HS-27A (cell line): ENCODE data around the gene DNAJB13.
"Not testable (repeated sequence)": the region's sequence is repeated elsewhere in the genome, so short reads cannot be mapped to it uniquely, and the experiment has no call there.

Experiments used
- DNase-seq: peaks from one replicate; pipeline ENCODE4 v3.0.0-alpha.2; 2012; ENCODE audit warnings: low read depth, missing footprints

DNAJB13 gene, protein sequence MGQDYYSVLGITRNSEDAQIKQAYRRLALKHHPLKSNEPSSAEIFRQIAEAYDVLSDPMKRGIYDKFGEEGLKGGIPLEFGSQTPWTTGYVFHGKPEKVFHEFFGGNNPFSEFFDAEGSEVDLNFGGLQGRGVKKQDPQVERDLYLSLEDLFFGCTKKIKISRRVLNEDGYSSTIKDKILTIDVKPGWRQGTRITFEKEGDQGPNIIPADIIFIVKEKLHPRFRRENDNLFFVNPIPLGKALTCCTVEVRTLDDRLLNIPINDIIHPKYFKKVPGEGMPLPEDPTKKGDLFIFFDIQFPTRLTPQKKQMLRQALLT

DNA sequence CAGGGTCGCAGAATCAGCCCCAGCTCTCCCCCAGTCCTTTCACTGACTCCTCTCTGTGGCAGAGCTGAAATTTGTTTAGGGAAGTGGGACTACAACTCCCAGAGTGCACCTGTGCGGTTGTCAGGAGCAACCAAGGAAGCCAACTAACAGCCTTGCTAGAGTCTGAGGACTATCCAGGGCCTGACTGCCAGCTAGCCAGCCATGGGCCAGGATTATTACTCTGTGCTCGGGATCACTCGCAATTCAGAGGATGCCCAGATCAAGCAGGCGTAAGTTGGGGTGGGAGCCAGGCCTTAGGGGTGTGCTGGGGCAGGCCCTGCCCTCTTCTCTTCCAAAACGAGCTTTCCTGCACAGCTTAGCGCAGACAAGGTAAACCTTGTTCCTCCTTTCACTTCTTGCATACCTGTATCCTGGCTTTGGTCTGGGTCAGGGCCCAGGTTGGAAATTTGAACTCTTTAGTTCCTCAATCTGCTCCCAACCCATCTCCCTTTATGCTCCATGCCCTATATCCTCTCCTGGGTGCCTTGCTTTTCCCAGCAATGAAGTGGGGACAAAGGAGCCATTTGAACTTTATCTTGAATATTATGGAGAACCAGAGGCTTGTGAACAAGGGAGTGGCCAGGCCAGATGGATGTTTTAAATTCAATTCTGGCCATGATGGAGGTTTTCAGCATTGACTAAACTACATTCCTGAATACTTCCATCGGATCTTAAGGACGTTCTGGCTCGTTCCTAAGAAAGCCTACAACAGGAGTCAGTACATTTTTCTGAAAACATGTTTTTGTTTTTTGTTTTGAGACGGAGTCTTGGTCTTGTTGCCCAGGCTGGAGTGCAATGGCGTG is at the start of gene DNAJB13:
Gene DNAJB13, plus strand, starts transcription at position 158 of the 842 bp plus-strand sequence. Its CDS starts 44 bp downstream, at position 202.
- DNase-seq = no peak

DNA sequence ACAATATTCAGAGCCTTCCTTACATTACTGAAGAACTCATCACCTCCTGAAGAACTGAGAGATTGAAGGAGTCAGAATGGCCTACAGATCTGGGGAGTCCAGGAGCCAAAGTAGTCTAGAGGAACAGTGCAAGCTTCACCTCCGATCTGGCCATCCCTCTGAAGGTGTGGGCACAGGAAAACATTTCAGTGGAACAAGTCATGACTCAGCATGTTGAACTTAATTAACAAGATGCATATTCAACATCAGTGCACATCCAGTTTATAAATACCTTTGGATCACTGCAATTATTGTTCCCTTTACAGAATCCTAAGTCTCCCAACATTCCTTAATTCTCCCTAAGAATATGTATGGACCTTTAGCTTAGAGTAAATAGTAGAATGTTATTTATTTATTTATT is 48.5 kb upstream of the DNAJB13 start:
- no peak for DNase-seq

DNA sequence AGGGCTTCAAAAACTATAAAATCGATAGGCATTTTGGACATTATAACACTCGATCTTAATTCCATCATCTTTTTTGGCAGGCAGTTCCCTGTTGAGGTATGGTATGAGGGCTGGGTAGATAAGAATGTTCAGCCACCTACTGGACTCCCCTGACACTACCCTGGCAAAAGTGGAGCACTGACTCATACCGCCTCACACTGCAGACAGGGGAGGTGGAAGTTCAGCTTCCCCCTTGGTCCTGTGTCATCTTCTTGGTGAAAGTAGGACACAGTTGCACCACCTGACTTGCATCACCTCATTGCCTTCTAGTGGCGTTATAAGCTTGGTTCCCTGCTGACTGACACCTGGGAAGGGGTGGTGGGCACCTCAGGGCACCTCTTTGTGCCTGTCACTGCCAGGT is 43.6 kb upstream of the DNAJB13 start:
- DNase-seq = no peak

DNA sequence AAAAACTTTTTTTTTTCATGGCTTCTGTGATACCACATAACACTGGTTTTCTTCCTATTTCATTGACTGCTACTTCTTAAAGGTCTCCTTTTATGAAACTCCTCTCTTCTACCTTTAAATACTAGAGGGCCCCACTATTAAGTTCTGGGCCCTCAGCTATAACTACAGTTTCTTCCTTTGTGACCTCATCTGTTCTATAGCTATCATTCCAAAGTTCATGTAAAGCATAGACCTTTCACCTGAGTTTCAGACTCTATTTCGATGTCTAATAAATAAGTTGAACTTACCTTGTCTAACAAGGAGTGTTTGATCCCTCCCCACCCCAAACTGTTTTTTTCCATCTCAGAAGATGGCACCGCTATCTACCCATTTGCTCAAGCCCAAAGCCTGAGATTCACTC is 38.8 kb upstream of the DNAJB13 start:
- no peak for DNase-seq

DNA sequence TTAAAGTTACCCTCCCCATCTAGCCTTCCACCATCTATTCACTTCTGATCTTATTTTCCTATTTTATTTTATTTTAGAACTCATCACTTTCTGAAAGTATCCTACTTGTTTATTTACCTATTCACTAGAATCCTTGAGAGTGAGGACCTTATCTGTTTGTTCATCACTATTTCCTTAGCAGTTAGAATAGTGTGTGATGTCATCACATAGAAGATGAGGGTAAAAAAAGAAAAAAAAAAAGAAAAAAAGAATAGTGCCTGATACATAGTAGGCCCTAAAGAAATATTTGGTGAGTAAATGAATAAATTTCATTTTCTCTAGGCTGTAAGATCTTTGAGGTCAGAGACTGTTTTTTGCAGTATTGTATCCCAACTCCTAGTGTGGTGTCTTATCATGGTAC is 37.4 kb upstream of the DNAJB13 start:
- no peak for DNase-seq

DNA sequence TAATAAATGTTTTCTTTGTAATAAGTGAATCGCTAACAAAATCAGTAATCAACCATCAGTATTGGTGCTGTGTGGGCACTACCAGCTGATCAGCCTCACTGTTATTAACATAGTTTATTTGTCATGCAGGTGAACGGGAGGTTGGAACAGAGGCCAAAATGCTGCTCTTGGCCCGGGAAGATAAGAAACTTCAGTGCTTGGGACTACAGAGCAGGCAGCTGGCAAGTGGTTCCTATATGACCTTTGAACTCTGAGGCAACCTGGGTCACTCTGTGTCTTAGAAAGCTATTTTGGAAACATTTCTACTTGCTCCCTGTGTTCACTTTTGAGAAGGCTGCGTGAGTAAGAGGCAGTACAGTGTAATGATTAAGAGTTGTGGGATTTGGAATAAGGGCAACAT is 36.5 kb upstream of the DNAJB13 start:
- no peak for DNase-seq

DNA sequence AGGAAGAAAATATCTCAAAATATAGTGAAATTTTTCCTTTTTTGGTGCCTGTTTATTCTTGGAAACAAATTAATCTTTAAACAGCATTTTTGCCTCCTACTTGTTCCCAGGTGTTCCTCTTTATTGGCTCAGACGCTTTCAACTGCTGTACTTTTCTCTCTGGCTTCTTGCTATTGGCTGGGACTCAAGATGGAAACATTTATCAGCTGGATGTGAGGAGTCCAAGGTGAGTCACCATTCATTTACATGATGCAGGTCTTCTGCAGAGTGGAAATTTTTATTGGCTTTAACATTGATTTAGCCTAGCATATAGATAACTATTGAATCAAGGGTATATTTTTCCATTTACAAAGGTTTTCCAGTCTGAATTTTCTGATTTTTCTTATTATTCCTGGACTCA is 34.4 kb upstream of the DNAJB13 start:
- no peak for DNase-seq

DNA sequence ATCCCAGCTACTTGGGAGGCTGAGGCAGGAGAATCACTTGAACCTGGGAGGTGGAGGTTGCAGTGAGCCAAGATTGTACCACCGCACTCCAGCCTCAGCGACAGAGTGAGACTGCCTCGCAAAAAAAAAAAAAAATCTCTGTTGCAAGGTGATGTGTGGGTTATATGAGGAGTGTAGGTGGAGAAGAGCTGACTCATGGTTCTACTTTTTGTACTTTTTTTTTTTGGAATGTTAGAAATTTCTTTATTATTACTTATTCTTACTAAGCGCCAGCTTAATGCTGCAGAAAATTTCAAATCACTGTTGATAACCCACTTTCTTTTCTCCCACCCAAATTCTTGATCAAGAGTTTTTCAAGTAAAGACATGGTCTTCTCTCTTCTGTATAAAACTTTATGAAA is 29.6 kb upstream of the DNAJB13 start:
- no peak for DNase-seq

DNA sequence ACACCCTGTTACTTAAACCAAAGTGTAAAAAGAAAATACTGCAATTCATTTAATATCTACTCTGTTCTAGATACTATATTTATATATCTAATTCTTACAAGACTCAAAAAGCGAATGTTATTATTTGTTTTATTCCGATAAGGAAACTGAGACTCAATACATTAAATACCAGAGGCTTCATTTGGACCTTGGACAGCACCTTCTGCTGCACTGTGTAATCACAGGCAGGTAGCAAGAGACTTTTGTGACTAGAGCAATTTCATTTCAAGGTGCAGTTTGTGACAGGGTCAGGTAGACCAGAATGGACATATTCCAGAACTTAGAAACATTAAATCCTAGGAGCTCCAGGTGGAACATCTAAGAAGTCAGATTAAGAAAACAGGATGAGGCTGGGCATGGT is 21.4 kb upstream of the DNAJB13 start:
- DNase-seq = no peak

DNA sequence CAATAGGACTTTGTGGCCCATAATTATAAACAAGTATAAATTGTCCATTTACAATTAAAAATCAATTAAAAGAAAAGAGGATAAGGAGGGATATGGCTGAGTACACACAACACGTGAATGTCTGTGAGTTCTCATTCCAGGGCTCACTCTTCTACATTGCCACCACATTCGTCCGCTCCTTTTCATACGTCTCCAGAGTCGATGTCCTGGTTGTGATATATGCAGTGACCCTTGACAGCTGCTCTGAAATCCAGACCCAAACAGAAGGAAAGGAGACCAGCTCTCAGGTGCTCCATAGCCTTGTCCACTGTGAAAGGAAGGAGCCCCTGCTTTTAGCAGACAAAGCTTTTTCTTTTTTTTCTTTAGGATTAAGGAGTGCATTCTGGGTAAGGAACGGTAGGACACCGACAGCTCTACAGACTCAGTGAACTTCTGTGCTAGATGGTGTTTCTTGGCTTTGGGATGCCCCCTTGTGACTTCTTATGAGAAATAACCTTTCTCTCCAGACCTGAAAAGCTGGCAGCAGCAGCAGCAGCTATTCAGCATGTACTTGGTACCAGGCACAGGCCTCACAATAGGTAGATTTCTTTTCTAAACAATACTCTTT is 19.7 kb upstream of the DNAJB13 start:
- no peak for DNase-seq

DNA sequence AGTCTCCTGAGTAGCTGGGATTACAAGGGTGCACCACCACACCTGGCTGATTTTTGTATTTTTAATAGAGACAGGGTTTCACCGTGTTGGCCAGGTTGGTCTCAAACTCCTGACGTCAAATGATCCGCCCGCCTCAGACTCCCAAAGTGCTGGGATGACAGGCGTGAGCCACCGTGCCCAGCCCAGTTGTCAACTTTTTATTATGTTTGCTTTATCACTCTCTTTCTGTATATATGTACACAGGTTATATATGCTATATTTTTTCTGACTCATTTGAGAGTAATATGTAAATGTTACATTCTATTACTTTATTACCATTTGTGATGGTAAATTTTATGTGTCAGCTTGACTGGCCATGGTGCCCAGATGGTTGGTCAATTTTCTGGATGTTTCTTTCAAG is 18.9 kb upstream of the DNAJB13 start:
- no peak for DNase-seq

DNA sequence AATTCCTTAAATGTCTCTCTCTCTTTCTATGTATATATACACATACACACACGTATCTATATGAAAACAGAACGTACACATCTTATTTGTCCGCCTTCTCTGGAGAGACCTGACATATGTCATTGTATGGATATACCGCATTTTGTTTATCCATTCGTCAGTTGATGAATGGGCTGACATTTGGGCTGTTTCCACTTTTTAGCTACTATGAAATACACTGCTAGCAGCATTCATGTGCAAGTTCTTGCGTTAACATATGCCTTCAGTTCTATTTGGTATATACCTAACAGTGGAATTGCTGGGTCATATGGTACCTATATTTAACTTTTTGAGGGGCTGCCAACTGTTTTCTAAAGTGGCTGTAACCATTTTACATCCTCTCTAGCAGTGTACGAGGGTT is 18.0 kb upstream of the DNAJB13 start:
- DNase-seq = no peak

DNA sequence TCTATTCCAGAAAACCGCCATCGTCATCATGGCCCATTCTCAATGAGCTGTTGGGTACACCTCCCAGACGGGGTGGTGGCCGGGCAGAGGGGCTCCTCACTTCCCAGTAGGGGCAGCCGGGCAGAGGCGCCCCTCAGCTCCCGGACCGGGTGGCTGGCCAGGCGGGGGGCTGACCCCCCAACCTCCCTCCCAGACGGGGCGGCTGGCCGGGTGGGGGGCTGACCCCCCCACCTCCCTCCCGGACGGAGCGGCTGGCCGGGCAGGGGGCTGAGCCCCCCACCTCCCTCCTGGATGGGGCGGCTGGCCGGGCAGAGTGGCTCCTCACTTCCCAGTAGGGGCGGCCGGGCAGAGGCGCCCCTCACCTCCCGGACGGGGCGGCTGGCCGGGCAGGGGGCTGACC is 14.8 kb upstream of the DNAJB13 start:
- DNase-seq = not testable (repeated sequence)

DNA sequence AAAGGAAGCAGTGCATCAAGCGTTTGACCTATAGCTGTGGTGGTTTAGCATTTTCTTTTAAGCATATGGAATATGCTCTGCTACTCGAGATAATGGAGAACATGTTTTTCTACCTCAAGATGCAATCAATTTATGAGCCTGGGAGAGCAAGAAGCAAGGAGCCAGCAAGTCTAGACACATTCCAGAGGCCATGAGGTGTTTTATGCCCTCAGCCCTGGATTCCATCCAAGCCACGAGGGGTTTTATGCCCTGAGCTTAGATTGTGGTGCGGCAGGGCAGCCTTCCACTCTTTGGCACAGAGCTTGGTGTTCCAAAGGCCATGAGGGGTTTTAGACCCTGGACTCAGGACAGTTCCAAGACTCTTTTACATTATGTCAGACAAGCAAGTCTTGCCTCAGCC is 11.7 kb upstream of the DNAJB13 start:
- DNase-seq = no peak

DNA sequence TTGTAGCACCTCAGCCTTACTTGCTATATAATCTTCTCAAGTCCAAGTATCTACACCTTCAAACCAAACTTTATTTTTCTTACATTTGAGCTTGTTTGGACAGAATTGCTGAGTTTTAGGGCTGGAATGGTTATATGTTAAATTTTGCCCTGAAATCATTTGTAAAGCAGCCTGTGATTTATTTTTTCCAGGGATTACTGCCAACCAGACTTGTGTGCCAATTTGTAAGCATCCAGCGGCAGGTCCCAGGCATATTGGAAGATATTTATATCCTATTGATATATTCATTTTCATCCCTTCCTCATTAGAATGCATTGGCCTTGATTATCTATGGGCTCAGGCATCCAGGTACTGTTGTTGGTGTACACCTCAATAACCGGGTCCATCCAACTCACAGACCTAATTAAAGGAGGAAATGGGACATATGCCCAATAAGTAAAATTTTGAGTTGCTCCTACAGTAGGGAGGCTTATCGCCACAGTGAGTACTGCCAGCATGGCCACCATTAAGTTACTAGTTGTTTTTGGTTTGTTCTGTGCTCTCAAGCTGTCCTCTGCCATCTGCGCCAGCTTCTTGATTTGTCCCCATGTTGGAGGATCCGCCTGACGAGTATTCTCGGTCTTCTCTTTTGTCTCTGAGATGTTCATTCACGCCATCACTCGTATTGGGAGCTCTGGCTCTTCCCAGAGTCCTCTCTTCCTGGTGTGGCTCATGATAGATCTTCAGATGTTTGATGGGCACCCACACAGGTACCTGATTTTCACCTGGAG is 9.8 kb upstream of the DNAJB13 start:
- no peak for DNase-seq

DNA sequence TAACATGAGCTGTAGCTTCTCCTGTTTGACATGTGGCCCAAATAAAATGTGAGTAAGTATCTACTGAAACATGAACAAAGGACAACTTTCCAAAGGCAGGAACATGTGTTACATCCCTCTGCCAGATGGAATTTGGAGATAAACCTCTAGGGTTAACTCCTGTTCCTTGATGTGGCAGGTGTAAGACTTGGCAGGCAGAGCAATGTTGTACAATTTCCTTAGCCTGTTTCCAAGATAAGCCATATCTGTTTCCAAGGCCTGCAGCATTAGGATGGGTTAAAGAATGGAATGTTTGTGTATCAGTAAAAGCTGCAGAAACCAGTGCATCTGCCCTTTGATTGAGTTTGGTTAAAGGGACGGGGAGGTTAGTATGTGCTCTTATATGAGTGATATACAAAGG is 8.8 kb upstream of the DNAJB13 start:
- DNase-seq = no peak

DNA sequence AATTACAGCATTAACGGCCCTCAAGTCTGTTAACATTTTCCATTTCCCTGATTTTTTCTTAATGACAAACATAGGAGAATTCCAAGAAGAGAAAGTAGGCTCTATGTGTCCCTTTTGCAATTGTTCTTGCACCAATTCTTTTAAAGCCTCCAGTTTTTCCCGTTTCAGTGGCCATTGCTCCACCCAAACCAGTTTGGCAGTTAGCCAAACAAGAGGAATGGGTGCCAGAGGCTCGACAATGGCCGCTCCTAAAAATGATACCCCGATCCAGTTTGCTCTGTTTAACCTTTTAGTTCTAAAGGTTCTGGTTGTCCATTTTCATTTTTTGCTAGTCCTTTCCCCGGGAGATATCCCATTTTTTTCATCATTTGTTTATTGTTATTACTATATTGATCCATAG is 6.7 kb upstream of the DNAJB13 start:
- DNase-seq = no peak

DNA sequence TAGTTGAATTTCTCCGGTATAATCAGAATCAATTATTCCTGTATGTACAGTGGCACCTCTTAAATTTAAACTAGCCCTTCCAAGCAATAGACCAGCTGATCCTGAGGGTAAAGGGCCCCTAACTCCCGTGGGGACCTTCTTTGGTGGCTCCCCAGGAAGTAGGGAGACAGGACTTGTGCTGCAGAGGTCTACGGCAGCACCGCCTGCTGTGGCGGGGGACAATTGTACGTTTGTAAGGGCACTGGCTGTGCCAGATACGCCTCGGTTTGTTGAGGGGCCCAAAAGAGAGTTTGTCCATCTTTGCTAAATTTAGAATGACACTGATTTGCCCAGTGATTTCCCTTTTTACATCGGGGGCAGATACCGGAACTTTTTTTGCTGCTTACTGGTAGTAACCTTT is 5.9 kb upstream of the DNAJB13 start:
- DNase-seq = no peak

DNA sequence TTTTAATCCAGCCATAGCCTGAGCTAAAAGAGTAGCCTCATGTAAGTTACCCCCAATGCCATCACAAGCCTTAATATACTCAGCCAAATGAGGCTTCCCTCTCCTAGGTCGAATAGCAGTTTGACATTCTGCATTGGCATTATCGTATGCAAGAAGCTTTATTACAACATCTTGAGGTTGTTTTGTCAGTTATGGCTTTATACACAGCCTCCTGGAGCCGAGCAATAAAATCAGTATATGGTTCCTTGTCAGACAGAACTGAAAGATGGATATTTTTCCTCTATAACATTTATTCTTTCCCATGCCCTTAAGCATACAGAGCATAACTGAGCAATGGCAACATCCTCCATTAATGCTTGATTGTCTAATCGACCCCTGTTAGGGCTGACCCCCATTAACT is 5.4 kb upstream of the DNAJB13 start:
- DNase-seq = no peak

DNA sequence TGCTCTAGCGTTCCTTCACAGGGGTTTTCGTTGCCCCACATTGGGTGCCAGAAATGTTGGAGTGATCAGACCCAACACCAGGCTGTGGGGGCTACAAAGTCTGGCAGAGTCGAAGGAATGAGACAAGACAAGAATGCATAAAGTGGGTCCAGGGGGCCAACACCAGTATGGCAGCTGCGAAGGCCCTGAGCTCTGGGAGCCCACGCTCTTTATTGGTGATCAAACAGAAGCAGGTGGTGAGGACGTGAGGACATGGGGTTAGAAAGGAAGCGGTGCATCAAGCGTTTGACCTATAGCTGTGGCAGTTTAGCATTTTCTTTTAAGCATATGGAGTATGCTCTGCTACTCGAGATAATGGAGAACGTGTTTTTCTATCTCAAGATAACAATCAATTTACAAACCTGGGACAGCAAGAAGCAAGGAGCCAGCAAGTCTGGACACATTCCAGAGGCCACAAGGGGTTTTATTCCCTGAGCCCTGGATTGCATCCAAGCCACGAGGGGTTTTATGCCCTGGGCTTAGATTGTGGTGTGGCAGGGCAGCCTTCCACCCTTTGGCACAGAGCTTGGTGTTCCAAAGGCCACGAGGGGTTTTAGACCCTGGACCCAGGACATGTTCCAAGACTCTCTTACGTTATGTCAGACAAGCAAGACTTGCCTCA is 3.9 kb upstream of the DNAJB13 start:
- DNase-seq = no peak

DNA sequence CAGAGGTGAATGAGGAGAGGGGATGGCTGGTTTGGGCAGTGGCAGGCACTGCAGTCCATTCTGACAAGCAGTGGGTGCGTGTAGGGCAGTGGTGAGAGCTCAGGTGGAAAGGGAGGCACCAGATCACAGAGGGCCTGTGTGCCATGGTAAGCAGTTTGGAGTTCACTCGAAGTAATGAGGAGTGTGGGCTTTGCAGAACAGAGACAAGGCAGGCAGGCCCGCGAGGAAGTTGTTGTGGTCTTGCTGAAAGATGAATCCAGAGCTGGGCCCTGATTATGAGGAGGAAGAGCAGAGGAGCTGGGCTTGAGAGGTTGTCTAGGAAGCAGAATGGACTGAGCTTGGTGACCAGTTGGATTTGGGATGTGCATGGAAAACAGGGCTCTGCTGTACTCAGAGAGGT is 1.6 kb upstream of the DNAJB13 start:
- no peak for DNase-seq

DNA sequence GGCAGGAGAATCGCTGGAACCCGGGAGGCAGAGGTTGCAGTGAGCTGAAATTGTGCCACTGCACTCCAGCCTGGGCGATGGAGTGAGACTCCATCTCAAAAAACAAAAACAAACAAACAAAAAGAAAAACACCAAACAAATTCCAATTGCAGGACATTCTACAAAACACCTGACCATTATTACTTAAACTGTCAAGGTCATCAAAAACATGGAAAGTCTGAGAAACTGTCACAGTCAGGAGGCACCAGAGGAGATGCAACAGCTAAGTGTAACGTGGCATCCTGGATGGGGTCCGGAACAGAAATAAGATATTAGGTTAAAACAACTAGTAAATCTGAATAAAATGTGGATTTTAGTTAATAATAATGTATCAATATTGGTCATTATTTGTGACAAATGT is 914 bp upstream of the DNAJB13 start:
- DNase-seq = no peak
